DOHH2 (cell line): ENCODE measurements around the gene ALK.

Experiments used
- H3F3A ChIP-seq: fragments of 200-600 bp; sonication (generic), shearing (Covaris generic); 2 replicates; pipeline ENCODE4 v1.6.0; 2016; ENCODE audit warnings: antibody characterized with exemption, mild to moderate bottlenecking; ENCODE audit not compliant: control insufficient read depth, insufficient read depth
- H3K27ac ChIP-seq: fragments of 200-600 bp; sonication (generic); 2 replicates; pipeline ENCODE4 v1.5.1; 2014; ENCODE audit warnings: low read depth, mild to moderate bottlenecking, low read length, moderate library complexity
- H3K27me3 ChIP-seq: fragments of 200-600 bp; sonication (generic); 2 replicates; pipeline ENCODE4 v1.6.1; 2014; ENCODE audit warnings: mild to moderate bottlenecking, low read length, mixed read lengths; ENCODE audit not compliant: control insufficient read depth
- H3K36me3 ChIP-seq: fragments of 200-600 bp; sonication (generic); 2 replicates; pipeline ENCODE4 v1.6.1; 2014; ENCODE audit warnings: mild to moderate bottlenecking, low read length, moderate library complexity, mixed read lengths; ENCODE audit not compliant: control insufficient read depth
- H3K4me1 ChIP-seq: fragments of 200-600 bp; sonication (generic); 2 replicates; pipeline ENCODE4 v1.6.1; 2014; ENCODE audit warnings: mild to moderate bottlenecking, low read length, mixed read lengths; ENCODE audit not compliant: control insufficient read depth
- H3K4me2 ChIP-seq: fragments of 200-600 bp; sonication (generic); 2 replicates; pipeline ENCODE4 v1.6.0; 2014; ENCODE audit warnings: mild to moderate bottlenecking, low read length, moderate library complexity
- H3K4me3 ChIP-seq: fragments of 200-600 bp; sonication (generic); 2 replicates; pipeline ENCODE4 v1.5.1; 2014; ENCODE audit warnings: mild to moderate bottlenecking, low read length, mixed read lengths
- H3K79me2 ChIP-seq: fragments of 200-600 bp; sonication (generic); 2 replicates; pipeline ENCODE4 v1.6.1; 2014; ENCODE audit warnings: mild to moderate bottlenecking, low read length, mixed read lengths; ENCODE audit not compliant: control insufficient read depth
- H3K9me2 ChIP-seq: fragments of 200-600 bp; sonication (generic); replicated peaks from 2 replicates; pipeline ENCODE4 v1.6.1; 2014; ENCODE audit warnings: mild to moderate bottlenecking, low read length, mixed read lengths; ENCODE audit not compliant: control insufficient read depth
- H3K9me3 ChIP-seq: fragments of 200-600 bp; sonication (generic); 2 replicates; pipeline ENCODE4 v1.6.1; 2014; ENCODE audit warnings: antibody characterized with exemption, low read length, mixed read lengths; ENCODE audit not compliant: control insufficient read depth, insufficient read depth
- H4K20me1 ChIP-seq: fragments of 200-600 bp; sonication (generic); 2 replicates; pipeline ENCODE4 v1.6.0; 2014; ENCODE audit warnings: low read depth, mild to moderate bottlenecking, antibody characterized with exemption, low read length, moderate library complexity; ENCODE audit not compliant: control insufficient read depth, insufficient read depth
- EZH2phosphoT487 ChIP-seq: fragments of 200-600 bp; sonication (generic); IDR thresholded peaks from 2 replicates; pipeline ENCODE4 v1.6.1; 2017; ENCODE audit warnings: borderline replicate concordance, mild to moderate bottlenecking, antibody characterized with exemption, low read length, moderate library complexity, mixed read lengths
- TF ChIP-seq, protein P1 (sequence below): fragments of 200-600 bp; sonication (generic); IDR thresholded peaks from one replicate; pipeline ENCODE4 v1.5.1; 2014; ENCODE audit warnings: antibody characterized with exemption, mild to moderate bottlenecking, low read depth, low read length; ENCODE audit not compliant: poor library complexity, severe bottlenecking

Gene ALK

DNA sequence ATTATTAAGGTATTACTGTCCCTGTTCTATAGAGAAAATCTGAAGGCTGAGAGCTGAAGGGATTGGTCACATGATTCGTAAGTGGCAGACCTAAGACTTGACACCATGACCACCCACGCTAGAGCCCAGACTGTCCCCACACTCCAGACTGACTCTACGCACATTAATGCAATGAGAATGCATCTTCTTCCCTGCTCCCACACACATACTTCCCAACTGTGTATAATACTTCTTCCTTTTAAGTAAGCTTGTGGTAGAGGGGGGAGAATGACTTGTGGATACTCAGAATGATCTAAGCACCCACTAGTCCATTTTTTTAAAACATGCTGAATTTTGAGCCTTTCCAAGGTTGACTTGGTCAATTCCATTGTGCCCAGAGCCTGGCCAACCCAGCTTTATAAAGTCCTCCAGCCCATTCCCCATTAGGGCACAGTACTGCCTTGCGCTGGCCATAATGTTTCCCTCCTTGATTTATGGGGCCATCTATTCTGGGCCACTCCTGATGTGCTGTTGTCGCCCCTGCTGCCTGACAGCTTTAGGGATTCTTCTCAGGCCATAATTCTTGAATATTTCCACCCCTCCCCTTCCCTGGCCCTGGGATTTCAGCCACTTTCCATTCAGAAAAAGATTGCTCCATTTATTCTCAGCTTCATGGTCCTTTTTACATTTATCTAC is 28.7 kb downstream of the ALK start:
- TF ChIP-seq EZH2phosphoT487 = no peak
- TF ChIP-seq, protein P1, sequence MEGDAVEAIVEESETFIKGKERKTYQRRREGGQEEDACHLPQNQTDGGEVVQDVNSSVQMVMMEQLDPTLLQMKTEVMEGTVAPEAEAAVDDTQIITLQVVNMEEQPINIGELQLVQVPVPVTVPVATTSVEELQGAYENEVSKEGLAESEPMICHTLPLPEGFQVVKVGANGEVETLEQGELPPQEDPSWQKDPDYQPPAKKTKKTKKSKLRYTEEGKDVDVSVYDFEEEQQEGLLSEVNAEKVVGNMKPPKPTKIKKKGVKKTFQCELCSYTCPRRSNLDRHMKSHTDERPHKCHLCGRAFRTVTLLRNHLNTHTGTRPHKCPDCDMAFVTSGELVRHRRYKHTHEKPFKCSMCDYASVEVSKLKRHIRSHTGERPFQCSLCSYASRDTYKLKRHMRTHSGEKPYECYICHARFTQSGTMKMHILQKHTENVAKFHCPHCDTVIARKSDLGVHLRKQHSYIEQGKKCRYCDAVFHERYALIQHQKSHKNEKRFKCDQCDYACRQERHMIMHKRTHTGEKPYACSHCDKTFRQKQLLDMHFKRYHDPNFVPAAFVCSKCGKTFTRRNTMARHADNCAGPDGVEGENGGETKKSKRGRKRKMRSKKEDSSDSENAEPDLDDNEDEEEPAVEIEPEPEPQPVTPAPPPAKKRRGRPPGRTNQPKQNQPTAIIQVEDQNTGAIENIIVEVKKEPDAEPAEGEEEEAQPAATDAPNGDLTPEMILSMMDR = no peak
- H3K9me2 ChIP-seq = no peaks in the 10 kb centered on the region
- no peaks in the 10 kb centered on the region for H3K4me1 ChIP-seq
- no peak overlapping the region for H3K27ac ChIP-seq
- H3K4me3 ChIP-seq = no peak overlapping the region
- peaks cover under 1% of the 10 kb centered on the region; the same call in 1 of the 2 replicates for H3K27me3 ChIP-seq
- H4K20me1 ChIP-seq = no peaks in the 10 kb centered on the region
- no peaks in the 10 kb centered on the region for H3K79me2 ChIP-seq
- H3F3A ChIP-seq = no peaks in the 10 kb centered on the region
- no peaks in the 10 kb centered on the region for H3K9me3 ChIP-seq
- H3K36me3 ChIP-seq = no peaks in the 10 kb centered on the region
- no peak overlapping the region for H3K4me2 ChIP-seq

DNA sequence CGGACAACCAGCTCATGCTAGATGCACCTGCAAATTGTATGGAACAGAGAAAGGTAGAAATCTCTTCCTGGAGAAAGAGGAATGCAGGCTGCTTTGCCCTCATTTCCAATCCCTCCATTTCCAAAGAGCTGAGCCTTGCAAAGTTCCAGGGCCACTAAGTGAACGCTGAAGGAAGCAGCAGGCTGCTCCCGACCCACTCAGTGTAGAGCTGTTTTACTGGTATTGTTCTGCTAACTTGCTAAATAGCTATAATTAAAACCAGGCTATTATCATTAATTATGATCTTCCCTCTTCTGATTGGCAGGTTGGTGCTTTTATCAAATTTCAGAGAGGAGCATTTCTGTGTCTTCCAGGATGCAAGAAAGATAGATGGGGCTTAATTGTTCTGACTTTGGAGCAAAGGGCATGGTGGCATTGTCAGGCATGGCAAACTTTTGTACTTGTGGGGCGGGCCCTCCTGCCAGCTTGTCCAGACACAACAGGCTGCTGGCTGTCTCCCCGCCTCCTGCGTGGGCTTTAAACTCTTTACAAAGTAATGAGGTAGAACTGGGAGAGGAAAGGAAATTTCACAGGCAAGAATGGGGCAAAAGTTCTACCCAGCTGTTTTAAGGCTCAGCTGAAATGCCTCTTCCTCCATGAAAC is 40.2 kb downstream of the ALK start:
- H3K4me3 ChIP-seq = no peak overlapping the region
- H3K27me3 ChIP-seq = peaks cover 2% of the 10 kb centered on the region; the same call in 1 of the 2 replicates
- no peaks in the 10 kb centered on the region for H3K9me3 ChIP-seq
- H3F3A ChIP-seq = no peaks in the 10 kb centered on the region
- no peaks in the 10 kb centered on the region for H3K36me3 ChIP-seq
- no peaks in the 10 kb centered on the region for H3K4me1 ChIP-seq
- H3K9me2 ChIP-seq = no peaks in the 10 kb centered on the region; the same call in 1 of the 2 replicates
- no peak overlapping the region for H3K27ac ChIP-seq
- no peaks in the 10 kb centered on the region for H4K20me1 ChIP-seq
- no peak for TF ChIP-seq EZH2phosphoT487
- TF ChIP-seq, protein P1 = no peak
- no peaks in the 10 kb centered on the region for H3K79me2 ChIP-seq
- H3K4me2 ChIP-seq = no peak overlapping the region

DNA sequence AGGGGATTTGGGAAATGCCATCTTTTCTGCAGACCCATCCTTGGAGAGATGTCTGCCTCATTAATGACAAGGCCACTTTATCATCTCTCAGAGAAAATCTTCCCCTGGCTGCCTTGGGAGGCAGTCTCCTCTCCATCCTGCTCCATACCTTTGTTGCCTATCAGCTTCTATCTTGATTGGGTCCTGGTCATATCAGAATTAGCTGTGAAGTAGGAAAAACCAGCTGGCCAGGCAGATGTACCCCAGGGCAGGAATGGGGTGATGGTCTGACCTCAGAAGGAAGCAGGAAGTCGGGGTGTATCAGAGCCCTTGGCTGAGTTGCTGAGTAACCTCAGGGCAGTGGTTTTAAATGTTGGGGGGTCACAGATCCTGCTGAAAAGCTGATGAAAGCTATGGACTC is 41.3 kb downstream of the ALK start:
- Histone ChIP-seq H3K9me2 (no peaks in the 10 kb centered on the region; the same call in 1 of the 2 replicates), H3K4me3 (no peak overlapping the region), H3K27me3 (peaks cover 2% of the 10 kb centered on the region; the same call in 1 of the 2 replicates), H3K4me1 (no peaks in the 10 kb centered on the region), H3K9me3 (no peaks in the 10 kb centered on the region), H3K27ac (no peak overlapping the region), H3F3A (no peaks in the 10 kb centered on the region), H4K20me1 (no peaks in the 10 kb centered on the region), H3K79me2 (no peaks in the 10 kb centered on the region), H3K36me3 (no peaks in the 10 kb centered on the region), H3K4me2 (no peak overlapping the region)
- TF ChIP-seq EZH2phosphoT487 = no peak
- TF ChIP-seq, protein P1 = no peak
